IMR-90 (cell line): ENCODE results near the gene FLACC1. TPM values are rescaled to one million over a fixed set of nuclear protein-coding genes. Genes with fewer than 3 reads are reported as not detected.

Source experiments
- ATAC-seq: fragments of 200-7000 bp; cut with Tn5 transposase; 2 replicates; pipeline ENCODE4 v1.9.1; 2020; ENCODE audit warnings: low read depth, mild to moderate bottlenecking, moderate library complexity
- BruUV-seq: library from RNA; stranded (reverse); fragments of 400-500 nt; replicated peaks from 2 replicates; lab custom pipeline; 2021; lab: Mats Ljungman, UMichigan
- CTCF ChIA-PET: fragments of 300-600 bp; formaldehyde crosslinking; extraction: SDS; loops from one replicate; lab custom pipeline; 2021; ENCODE audit warnings: antibody characterized with exemption; lab: Yijun Ruan, JAX
- POLR2A ChIA-PET: fragments of 300-600 bp; sonication (Branson Sonifier 250); formaldehyde crosslinking; loops from one replicate; lab custom pipeline; 2022; ENCODE audit warnings: antibody characterized with exemption; ENCODE audit not compliant: unreplicated experiment; lab: Charles Lee
- DNase-seq: peaks from one replicate; pipeline ENCODE4 v3.0.0; 2013
- H2AFZ ChIP-seq: replicated peaks from 2 replicates; pipeline ENCODE3; 2013; ENCODE audit warnings: low read length, mild to moderate bottlenecking; ENCODE audit not compliant: poor library complexity
- H2AK5ac ChIP-seq: 2 replicates; pipeline ENCODE4 v1.6.1; 2013; ENCODE audit warnings: low read depth, low read length, inconsistent platforms
- H2AK9ac ChIP-seq: replicated peaks from 2 replicates; pipeline ENCODE3; 2013; ENCODE audit warnings: mild to moderate bottlenecking, low read depth, low read length, moderate library complexity; ENCODE audit not compliant: poor library complexity
- H2BK120ac ChIP-seq: 2 replicates; pipeline ENCODE4 v1.6.1; 2013; ENCODE audit warnings: low read depth, low read length, inconsistent platforms
- H2BK15ac ChIP-seq: 3 replicates; pipeline ENCODE4 v1.6.1; 2013; ENCODE audit warnings: low read depth, low read length, inconsistent platforms
- H2BK20ac ChIP-seq: 2 replicates; pipeline ENCODE4 v1.6.1; 2013; ENCODE audit warnings: low read depth, mild to moderate bottlenecking, inconsistent platforms, low read length, moderate library complexity
- H2BK5ac ChIP-seq: 2 replicates; pipeline ENCODE4 v1.6.1; 2013; ENCODE audit warnings: mild to moderate bottlenecking, low read depth, low read length, inconsistent platforms; ENCODE audit not compliant: poor library complexity, severe bottlenecking
- H3K14ac ChIP-seq: replicated peaks from 2 replicates; pipeline ENCODE4 v1.6.1; 2013; ENCODE audit warnings: low read depth, low read length, inconsistent platforms
- H3K18ac ChIP-seq: 2 replicates; pipeline ENCODE4 v1.6.1; 2013; ENCODE audit warnings: low read depth, low read length, control low read depth
- H3K23ac ChIP-seq: 2 replicates; pipeline ENCODE4 v1.6.1; 2013; ENCODE audit warnings: low read depth, low read length, inconsistent platforms
- H3K27ac ChIP-seq: 2 replicates; pipeline ENCODE4 v1.5.1; 2013; ENCODE audit warnings: mild to moderate bottlenecking, control low read depth, low read length; ENCODE audit not compliant: insufficient read depth
- H3K27me3 ChIP-seq: 2 replicates; pipeline ENCODE4 v1.6.1; 2013; ENCODE audit warnings: low read length; ENCODE audit not compliant: control insufficient read depth, insufficient read depth
- H3K36me3 ChIP-seq: 2 replicates; pipeline ENCODE4 v1.6.1; 2013; ENCODE audit warnings: low read length, mixed read lengths; ENCODE audit not compliant: control insufficient read depth, insufficient read depth
- H3K4ac ChIP-seq: 2 replicates; pipeline ENCODE4 v1.6.1; 2013; ENCODE audit warnings: low read depth, low read length, inconsistent platforms
- H3K4me1 ChIP-seq: 2 replicates; pipeline ENCODE4 v1.6.1; 2013; ENCODE audit warnings: low read length, mixed read lengths; ENCODE audit not compliant: control insufficient read depth, insufficient read depth
- H3K4me2 ChIP-seq: 2 replicates; pipeline ENCODE4 v1.6.1; 2013; ENCODE audit warnings: low read depth, mild to moderate bottlenecking, control low read depth, low read length, moderate library complexity
- H3K4me3 ChIP-seq: 2 replicates; pipeline ENCODE4 v1.5.1; 2013; ENCODE audit warnings: low read depth, mild to moderate bottlenecking, control low read depth, low read length, moderate library complexity; ENCODE audit not compliant: insufficient read depth
- H3K56ac ChIP-seq: 2 replicates; pipeline ENCODE4 v1.6.1; 2013; ENCODE audit warnings: low read length, inconsistent platforms; ENCODE audit not compliant: insufficient read depth; ENCODE audit errors: extremely low read depth
- H3K79me1 ChIP-seq, 2 experiments: 2 replicates each; pipeline ENCODE4 v1.6.1; 2013; ENCODE audit warnings: low read length in 2 of 2, inconsistent platforms in 1 of 2, low read depth in 1 of 2
- H3K9ac ChIP-seq: 2 replicates; pipeline ENCODE4 v1.6.1; 2013; ENCODE audit warnings: low read depth, low read length, control low read depth
- H3K9me1 ChIP-seq: 2 replicates; pipeline ENCODE4 v1.6.1; 2013; ENCODE audit warnings: low read length, inconsistent platforms; ENCODE audit not compliant: insufficient read depth
- H3K9me3 ChIP-seq: 2 replicates; pipeline ENCODE4 v1.6.1; 2013; ENCODE audit warnings: low read length; ENCODE audit not compliant: control insufficient read depth, insufficient read depth
- H4K20me1 ChIP-seq: 2 replicates; pipeline ENCODE4 v1.6.1; 2013; ENCODE audit warnings: low read length, inconsistent platforms; ENCODE audit not compliant: insufficient read depth
- H4K5ac ChIP-seq: 2 replicates; pipeline ENCODE4 v1.6.1; 2013; ENCODE audit warnings: mild to moderate bottlenecking, low read depth, low read length, control low read depth
- H4K8ac ChIP-seq, 2 experiments: 2 replicates each; pipeline ENCODE4 v1.6.1; 2013; ENCODE audit warnings: low read depth in 2 of 2, low read length in 2 of 2, control low read depth in 1 of 2, inconsistent platforms in 1 of 2
- H4K91ac ChIP-seq: 2 replicates; pipeline ENCODE4 v1.6.1; 2013; ENCODE audit warnings: low read depth, low read length, inconsistent platforms; ENCODE audit not compliant: insufficient read depth
- CHD1 ChIP-seq: IDR thresholded peaks from 2 replicates; pipeline ENCODE4 v1.6.1; 2012; ENCODE audit warnings: low read depth, low read length, improper control_type of control experiment
- MAFK ChIP-seq: IDR thresholded peaks from 2 replicates; pipeline ENCODE4 v1.6.1; 2012; ENCODE audit warnings: low read depth, low read length, improper control_type of control experiment
- RAD21 ChIP-seq: IDR thresholded peaks from 2 replicates; pipeline ENCODE4 v1.6.1; 2012; ENCODE audit warnings: low read length, improper control_type of control experiment
- RCOR1 ChIP-seq: IDR thresholded peaks from 2 replicates; pipeline ENCODE4 v1.6.1; 2012; ENCODE audit warnings: mild to moderate bottlenecking, low read length, improper control_type of control experiment; ENCODE audit not compliant: insufficient replicate concordance
- SMC3 ChIP-seq: fragments of 150-350 bp; IDR thresholded peaks from 2 replicates; pipeline ENCODE4 v1.6.1; 2016; ENCODE audit warnings: low read depth, mild to moderate bottlenecking, antibody characterized with exemption, low read length, moderate library complexity
- WGBS, 2 experiments: methylation state at CpG; one replicate each; pipeline versions ENCODE4 v1.1.5 to v1.1.7; 2013; ENCODE audit warnings: missing lambda C conversion rate in 2 of 2; ENCODE audit not compliant: insufficient read length in 1 of 2; ENCODE audit errors: extremely low coverage in 2 of 2; 5-methylcytosine and 5-hydroxymethylcytosine counted together
- dilution Hi-C: fragments of 300-500 bp; cut with HindIII; formaldehyde crosslinking; loops from one replicate; pipeline ENCODE4 v1.14.3; 2018; ENCODE audit warnings: low sequenced_read_pairs; ENCODE audit not compliant: unreplicated experiment
- in situ Hi-C: fragments of 300-500 bp; cut with MboI; formaldehyde crosslinking; loops from 3 replicates; pipeline ENCODE4 v1.14.3; 2019; ENCODE audit warnings: low sequenced_read_pairs, inconsistent platforms, mixed read lengths
- intact Hi-C: fragments of 100-400 bp; cut with micrococcal nuclease; formaldehyde crosslinking; loops from 2 replicates; pipeline ENCODE4 v1.10.0; 2022
- polyA plus RNA-seq, 3 experiments: library from polyadenylated mRNA; depleted of rRNA; stranded (reverse); fragments of >200 nt; gene quantifications; 2 replicates each; pipeline ENCODE4 v1.2.3, GENCODE V29; 2012; ENCODE audit warnings: low replicate concordance in 1 of 3
- total RNA-seq: library from RNA; depleted of rRNA; stranded (reverse); fragments of >200 nt; gene quantifications from 2 replicates; pipeline ENCODE4 v1.2.3, GENCODE V29; 2012
- TF ChIP-seq, protein P1 (sequence below): conservative IDR thresholded peaks from 2 replicates; pipeline ENCODE4 v1.5.1; 2012; ENCODE audit warnings: mild to moderate bottlenecking, low read depth, low read length, improper control_type of control experiment

Gene FLACC1
- total and polyA plus RNA-seq, 2 of the 4 experiments (the other 2 are of a cell fraction), result 0.32 to 0.54 TPM

DNA sequence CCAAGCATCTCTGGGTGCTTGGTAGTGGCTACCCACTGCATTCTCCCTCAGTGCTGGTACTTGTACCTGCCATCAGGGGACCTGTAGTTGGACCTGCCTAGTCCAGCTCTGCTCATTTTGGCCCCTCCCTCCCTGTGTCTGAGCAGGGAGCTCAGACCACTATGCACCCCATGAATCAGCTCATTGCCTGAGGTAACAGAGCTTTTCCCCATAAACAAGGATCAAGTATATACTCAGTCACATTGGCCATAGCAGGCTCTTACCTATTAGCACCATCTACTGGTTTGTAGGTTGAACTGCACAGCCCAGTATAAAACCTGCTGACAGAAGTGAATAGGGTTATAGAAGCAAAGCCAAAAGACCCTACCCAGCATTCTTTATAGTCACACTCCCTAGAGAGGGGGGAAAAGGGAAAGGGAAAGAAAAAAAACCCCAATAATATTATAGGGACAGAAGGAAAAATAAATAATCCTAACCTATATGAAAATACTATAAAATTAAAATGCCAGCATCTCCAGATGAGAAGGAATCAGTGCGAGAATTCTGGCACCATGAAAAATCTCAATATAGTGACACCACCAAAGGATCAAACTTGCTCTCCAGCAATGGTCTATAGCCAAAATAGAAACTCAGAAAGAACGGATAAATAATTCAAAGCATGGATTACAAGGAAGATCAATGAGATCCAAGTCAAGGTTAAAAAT lies 6.9 kb upstream of the FLACC1 start:
- Histone ChIP-seq H3K4ac (no peak overlapping the region), H3K36me3 (peaks cover 10% of the 10 kb centered on the region), H2BK20ac (no peak overlapping the region), H3K9me1 (no peaks in the 10 kb centered on the region), H3K4me3 (no peak overlapping the region), H4K91ac (no peak overlapping the region), H3K9ac (no peak overlapping the region), H2AFZ (peak overlapping the region; percentile 26), H4K8ac (no peak overlapping the region), H2AK5ac (no peak overlapping the region), H4K5ac (no peak overlapping the region), H3K14ac (no peak overlapping the region), H2BK15ac (no peak overlapping the region), H3K23ac (no peak overlapping the region), H3K9me3 (peaks cover 12% of the 10 kb centered on the region), H2BK120ac (no peak overlapping the region), H3K27me3 (no peaks in the 10 kb centered on the region), H3K4me2 (no peak overlapping the region), H3K27ac (no peak overlapping the region), H2AK9ac (peak overlapping the region; percentile 77), H3K4me1 (peaks cover 2% of the 10 kb centered on the region; the same call in 1 of the 2 replicates), H2BK5ac (no peak overlapping the region), H3K18ac (no peak overlapping the region), H4K20me1 (no peaks in the 10 kb centered on the region), H3K56ac (no peak overlapping the region), H3K79me1 (peaks cover 0 to 2% of the 10 kb centered on the region in 2 experiments; a peak in 1 of 4 replicates)
- BruUV-seq, result no TSS peak
- peak; percentile 71 for DNase-seq
- dilution Hi-C loops (no loop called here), in situ Hi-C loops (loop anchor here (5.0 kb wide), 1 partner anchor 117 kb away; no protein-coding TSS in a partner anchor), intact Hi-C loops (loop anchor here (1.0 kb wide), 1 partner anchor 128 kb away; no protein-coding TSS in a partner anchor)
- ChIA-PET POLR2A (no interaction called here), CTCF (interaction anchor here (0.6 to 1.0 kb wide), 5 partner anchors 10 to 314 kb away, joined by 3 to 4 read pairs (median 3); no protein-coding TSS in a partner anchor)
- TF ChIP-seq, protein P1, sequence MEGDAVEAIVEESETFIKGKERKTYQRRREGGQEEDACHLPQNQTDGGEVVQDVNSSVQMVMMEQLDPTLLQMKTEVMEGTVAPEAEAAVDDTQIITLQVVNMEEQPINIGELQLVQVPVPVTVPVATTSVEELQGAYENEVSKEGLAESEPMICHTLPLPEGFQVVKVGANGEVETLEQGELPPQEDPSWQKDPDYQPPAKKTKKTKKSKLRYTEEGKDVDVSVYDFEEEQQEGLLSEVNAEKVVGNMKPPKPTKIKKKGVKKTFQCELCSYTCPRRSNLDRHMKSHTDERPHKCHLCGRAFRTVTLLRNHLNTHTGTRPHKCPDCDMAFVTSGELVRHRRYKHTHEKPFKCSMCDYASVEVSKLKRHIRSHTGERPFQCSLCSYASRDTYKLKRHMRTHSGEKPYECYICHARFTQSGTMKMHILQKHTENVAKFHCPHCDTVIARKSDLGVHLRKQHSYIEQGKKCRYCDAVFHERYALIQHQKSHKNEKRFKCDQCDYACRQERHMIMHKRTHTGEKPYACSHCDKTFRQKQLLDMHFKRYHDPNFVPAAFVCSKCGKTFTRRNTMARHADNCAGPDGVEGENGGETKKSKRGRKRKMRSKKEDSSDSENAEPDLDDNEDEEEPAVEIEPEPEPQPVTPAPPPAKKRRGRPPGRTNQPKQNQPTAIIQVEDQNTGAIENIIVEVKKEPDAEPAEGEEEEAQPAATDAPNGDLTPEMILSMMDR, result peak; percentile 86
- TF ChIP-seq SMC3 (peak; percentile 72), MAFK (peak; percentile 37; the same call in 1 of the 2 replicates), RCOR1 (no peak), CHD1 (no peak), RAD21 (peak; percentile 81)
- peak; percentile 97 for ATAC-seq
- whole genome bisulfite sequencing, 2 experiments, result no CpG with 5 or more reads among the region's 2 CpGs
